ENCODE data around the gene ARVCF.

The ARVCF gene

GRCh38 chr22:19987394-19988306 lies 29.0 kb downstream of the ARVCF start:
- no peak for DNase-seq (ENCODE audit: low read depth, low spot score)

DNA sequence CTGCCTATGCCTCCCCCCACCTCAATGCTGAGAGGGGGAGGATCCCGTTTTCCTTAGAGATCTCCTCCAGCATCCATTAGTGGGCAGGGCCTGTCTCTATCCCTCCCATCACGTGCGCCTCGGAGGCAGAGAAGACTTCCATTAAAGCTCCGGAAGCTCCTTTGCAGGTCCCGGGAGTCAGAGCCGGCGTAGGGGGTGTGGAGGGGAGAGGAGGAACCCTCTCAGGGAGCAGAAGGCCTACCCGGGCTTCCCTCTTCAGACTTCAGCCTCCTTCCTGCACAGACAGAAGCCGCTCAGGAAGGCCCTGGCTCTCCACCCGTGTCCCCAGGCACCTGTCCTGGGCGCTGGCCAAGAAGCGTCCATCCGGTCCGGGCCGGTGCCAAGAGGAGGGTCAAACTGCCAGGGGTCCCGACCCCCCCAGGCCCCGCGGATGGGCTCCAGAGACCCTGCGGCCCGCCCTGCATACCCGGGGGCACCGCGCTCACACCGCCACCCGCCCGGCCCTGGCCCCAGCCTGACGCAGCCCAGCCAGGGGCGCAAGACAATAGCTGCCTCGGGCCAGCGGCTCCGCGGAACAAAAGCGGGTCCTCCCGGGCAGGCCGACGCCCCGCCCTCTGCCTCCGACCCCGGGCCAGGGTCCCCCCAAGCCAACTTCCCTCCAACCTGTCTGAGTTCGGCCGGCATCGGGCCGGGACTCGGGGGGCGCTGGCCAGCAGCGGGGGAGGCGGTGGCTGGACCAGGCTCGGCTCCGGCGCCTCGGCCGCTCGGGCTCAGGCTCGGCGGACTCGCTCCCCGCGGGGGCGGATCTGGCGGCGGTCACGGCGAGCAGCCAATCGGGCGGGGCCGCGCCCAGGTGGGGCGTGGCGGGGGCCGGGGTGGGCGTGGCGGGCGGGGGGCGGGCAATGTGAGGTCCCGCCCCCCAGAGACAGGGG lies 29.9 kb downstream of the ARVCF start:
- DNase-seq (ENCODE audit: low read depth, low spot score) = peak; percentile 92

DNA sequence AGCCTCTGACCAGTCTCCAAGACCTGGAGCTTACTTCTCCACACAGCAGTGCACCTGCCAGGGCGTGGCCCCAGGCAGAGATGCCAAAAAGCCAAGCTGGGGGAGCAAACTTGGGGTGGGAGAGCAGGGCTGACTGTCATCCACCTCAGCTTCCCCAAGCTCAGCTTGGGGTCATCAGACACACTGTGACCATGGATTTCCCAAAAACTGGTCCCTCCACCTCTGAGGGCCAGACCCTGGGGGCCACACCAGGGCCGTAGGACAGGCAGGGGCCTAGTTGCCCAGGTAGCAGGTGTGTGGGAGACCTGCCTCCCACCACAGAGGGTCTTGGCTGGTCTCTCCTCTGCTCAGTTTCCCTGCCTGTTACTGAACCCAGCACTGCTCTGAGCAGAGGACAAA lies 30.6 kb downstream of the ARVCF start:
- no peak for DNase-seq (ENCODE audit: low read depth, low spot score)

DNA sequence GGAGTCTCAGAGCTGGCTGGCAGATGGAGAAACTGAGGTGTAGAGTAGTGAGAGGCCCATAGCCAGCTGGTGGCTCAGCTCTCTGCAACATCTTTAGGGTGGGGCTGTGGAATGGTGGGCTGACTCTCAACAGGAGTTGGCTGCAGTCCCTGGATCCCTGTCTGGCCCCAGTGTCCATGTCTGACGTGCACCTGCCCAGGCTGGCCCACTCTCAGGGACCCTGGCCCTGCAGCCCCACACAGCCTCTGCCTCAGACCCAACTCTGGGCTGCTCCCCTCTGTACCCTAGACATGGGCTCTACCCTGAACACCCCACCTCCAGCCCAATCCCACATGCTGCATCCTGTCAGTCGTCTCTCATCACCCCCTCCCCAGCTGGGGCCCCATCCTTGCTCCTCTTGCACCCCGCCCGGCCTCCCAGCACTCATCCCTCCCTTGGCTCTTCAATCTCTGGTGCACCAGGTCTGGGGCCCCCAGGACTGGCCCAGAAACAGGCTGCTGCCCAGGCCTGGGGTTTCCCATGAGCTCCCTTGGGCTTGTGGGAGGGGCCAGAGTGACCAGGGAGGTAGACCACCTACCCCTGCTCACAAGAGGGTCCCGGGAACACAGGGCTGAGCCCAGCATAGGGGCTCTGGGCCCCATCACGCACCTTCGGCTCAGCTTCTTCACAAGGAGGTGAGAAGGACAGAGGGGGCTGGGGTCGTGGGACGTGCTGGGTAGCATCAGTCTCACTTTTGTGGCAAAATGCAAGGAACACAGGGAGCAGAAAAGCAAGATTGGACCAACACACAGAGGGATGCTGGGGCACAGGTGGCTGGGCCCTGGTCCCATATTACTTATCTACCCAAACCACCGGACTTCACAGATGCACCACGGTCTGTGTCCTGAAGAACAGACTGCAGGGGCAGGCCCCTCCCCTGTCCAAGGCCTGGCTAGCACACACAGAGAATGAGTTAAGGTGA lies 31.5 kb downstream of the ARVCF start:
- DNase-seq (ENCODE audit: low read depth, low spot score) = no peak

DNA sequence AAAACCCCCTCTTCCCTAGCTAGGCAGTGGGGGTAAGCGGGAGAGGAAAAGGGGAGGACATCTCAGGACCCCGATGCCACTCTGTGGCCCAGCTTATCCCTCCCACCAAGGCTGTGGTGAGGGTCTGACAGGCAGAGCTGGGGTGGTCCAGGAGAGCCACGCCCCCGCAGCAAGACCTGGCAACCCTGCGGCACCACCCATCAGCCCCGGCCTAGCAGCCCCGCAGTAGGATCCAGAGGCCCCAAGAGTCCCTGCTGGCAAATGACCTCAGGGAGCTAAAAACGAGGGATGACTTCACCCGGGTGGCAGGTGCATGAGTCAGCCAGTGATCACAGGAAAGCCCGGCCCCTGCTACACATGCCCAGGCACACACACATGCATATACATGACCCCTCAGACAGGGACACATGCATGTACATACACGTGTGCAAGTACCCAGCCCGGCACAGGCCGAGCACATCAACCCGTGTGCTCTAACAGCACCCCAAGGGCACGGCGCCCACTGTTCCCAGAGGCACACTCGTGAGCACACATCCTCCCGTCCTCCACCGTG lies 32.3 kb downstream of the ARVCF start:
- peak; percentile 83 for DNase-seq (ENCODE audit: low read depth, low spot score)

DNA sequence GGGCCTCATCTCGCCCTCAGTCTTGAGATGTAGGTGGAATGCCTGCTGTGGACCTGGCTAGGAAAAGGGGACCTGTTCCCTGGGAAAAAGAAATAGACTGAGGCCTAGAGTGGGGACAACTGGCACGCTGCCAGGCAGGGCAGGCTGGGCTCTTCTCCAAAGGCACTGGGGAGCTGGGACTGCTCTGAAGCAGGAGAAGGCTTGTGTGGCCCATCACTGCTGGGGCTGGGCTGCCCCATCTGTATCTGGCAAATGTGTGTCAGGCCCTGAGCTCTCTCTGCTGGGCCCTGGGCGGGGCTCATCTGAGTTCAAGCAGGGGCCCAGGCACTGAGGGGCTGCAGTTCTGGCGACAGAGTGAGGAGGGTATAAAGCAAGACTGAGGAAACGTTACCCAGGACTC lies 32.9 kb downstream of the ARVCF start:
- no peak for DNase-seq (ENCODE audit: low read depth, low spot score)

- DNase-seq (ENCODE audit: low read depth, low spot score) = no peak
These were observed 33.5 kb downstream of the ARVCF start for GRCh38 chr22:19982991-19983578.

- no peak for DNase-seq (ENCODE audit: low read depth, low spot score)
These were observed 34.4 kb downstream of the ARVCF start for GRCh38 chr22:19981961-19982920.

GRCh38 chr22:19981171-19981960 lies 35.3 kb downstream of the ARVCF start:
- no peak for DNase-seq (ENCODE audit: low read depth, low spot score)

GRCh38 chr22:19980766-19981165 lies 35.9 kb downstream of the ARVCF start:
- no peak for DNase-seq (ENCODE audit: low read depth, low spot score)

DNA sequence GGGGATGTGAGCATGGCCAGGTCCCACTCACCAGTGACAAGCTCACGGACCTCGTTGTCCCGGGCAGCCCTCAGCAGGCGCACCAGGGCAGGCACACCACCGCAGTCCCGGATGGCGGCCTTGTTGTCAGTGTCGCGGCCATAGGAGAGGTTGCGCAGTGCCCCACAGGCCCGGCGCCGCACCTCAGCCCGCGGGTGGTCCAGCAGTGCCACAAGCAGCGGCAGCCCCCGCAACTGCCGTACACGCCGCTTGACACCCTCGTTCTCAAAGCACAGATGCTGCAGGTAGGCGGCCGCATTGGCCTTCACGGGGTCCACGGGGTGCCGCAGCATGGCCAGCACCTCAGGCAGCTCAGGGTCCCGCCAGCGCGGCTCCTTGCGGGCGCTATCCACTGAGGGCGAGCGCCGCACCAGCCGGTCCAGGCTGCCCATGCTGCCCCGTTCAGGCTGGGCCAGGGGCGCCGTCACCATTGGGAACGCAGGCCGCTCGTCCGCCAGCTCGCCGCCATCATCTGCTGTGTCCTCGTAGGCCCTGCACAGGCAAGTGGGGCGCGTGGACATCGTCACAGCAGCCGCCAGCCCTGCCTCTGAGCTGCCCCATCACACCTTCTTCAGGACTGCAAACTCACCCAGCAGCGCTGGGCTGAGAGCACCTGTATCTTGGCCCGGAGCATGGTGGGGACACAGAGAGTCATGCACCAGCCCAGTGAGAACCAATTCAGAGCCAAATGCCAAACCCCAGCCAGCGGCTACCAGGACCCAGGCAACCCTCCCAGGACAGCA lies 36.7 kb downstream of the ARVCF start:
- DNase-seq (ENCODE audit: low read depth, low spot score) = no peak

- DNase-seq (ENCODE audit: low read depth, low spot score) = no peak
These were observed 37.9 kb downstream of the ARVCF start for GRCh38 chr22:19978748-19979147.

GRCh38 chr22:19977296-19978243 lies 39.1 kb downstream of the ARVCF start:
- no peak for DNase-seq (ENCODE audit: low read depth, low spot score)

DNA sequence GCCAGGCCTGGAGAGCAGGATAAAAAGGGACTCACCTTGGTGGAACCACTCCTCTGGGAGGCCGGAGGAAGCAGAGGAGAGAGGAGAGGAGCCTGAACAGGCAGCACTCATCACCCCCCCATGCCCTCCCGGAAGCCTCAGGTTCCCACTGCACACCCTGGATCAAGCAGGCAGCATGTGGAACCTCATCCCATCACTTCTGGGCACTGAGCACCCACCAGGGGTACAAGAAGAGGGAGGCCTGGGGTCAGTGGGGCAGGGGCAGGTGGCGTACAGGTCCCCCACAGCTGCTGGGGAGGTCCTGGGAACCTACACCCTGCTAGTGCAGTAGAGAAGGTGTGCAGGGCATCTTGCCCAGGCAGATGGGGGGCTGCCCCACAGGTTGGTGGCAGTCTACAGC lies 40.0 kb downstream of the ARVCF start:
- no peak for DNase-seq (ENCODE audit: low read depth, low spot score)

DNA sequence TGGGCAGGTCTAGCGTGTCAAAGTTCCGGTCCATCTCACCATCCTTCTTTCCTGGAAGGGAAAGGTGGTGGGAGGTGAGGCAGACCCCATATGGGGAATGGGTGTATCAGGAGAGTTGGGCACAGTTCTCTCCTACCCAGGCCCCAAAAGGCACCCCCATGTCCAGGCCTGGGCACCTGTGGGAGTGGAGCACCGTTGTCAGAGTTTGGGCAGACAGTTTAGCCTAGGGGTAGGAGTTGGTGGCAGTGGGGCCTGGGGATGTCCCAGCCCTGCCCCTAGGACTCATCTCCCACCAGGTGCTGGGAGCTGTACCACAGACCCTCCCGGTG lies 41.0 kb downstream of the ARVCF start:
- no peak for DNase-seq (ENCODE audit: low read depth, low spot score)

GRCh38 chr22:19974935-19975706 lies 41.5 kb downstream of the ARVCF start:
- DNase-seq (ENCODE audit: low read depth, low spot score) = no peak
